Hepatocyte (in vitro differentiated cells): ENCODE data around the gene KIAA1210.

Source experiments
- EZH2 ChIP-seq: fragments of 200-600 bp; sonication (generic); IDR thresholded peaks from 2 replicates; pipeline ENCODE4 v1.6.1; 2016; ENCODE audit warnings: antibody characterized with exemption, mild to moderate bottlenecking, borderline replicate concordance
- EZH2phosphoT487 ChIP-seq: fragments of 200-600 bp; sonication (generic); IDR thresholded peaks from one replicate; pipeline ENCODE4 v1.6.1; 2018; ENCODE audit warnings: antibody characterized with exemption, mild to moderate bottlenecking, low read depth, moderate library complexity; ENCODE audit not compliant: unreplicated experiment, severe bottlenecking
- TF ChIP-seq, protein P1 (sequence below): fragments of 200-600 bp; sonication (generic); IDR thresholded peaks from 2 replicates; pipeline ENCODE4 v1.5.1; 2016; ENCODE audit warnings: antibody characterized with exemption, mild to moderate bottlenecking; ENCODE audit not compliant: poor library complexity

DNA sequence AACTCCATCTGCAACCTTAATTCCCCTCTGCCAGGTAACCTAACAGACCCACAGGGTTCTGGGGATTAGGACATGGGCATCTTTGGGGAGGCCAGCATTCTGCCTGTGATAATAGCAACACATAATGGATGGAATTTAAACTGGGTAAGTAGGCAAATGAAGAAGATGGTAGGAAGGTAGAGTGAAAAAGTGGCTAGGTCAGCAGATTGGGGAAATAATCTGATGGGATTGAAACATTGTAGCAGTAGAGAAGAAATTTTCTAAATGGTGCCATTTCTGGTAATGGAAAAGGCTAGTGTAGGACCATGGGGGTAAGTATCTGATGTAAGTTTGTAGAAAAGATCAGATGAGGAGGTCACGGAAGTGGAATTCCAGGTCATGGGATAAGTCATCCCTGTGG, 57.9 kb downstream of the KIAA1210 start:
- TF ChIP-seq, protein P1, sequence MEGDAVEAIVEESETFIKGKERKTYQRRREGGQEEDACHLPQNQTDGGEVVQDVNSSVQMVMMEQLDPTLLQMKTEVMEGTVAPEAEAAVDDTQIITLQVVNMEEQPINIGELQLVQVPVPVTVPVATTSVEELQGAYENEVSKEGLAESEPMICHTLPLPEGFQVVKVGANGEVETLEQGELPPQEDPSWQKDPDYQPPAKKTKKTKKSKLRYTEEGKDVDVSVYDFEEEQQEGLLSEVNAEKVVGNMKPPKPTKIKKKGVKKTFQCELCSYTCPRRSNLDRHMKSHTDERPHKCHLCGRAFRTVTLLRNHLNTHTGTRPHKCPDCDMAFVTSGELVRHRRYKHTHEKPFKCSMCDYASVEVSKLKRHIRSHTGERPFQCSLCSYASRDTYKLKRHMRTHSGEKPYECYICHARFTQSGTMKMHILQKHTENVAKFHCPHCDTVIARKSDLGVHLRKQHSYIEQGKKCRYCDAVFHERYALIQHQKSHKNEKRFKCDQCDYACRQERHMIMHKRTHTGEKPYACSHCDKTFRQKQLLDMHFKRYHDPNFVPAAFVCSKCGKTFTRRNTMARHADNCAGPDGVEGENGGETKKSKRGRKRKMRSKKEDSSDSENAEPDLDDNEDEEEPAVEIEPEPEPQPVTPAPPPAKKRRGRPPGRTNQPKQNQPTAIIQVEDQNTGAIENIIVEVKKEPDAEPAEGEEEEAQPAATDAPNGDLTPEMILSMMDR, result no peak
- TF ChIP-seq EZH2, result no peak
- TF ChIP-seq EZH2phosphoT487, result no peak
